Cerebellar nuclear complex (tissue), 1 donor: Measurements from ENCODE around the gene NBPF26.
A peak's percentile ranks its signal among the peaks of the same experiment; 100 is the strongest.
"Not testable (repeated sequence)": the region's sequence is repeated elsewhere in the genome, so short reads cannot be mapped to it uniquely, and the experiment has no call there.

Experiments
- DNase-seq, 2 experiments: peaks; one replicate each; lab custom pipeline; 2025; lab: John Stamatoyannopoulos, UW

Gene NBPF26

GRCh38 chr1:120723715-120724402 lies at the start of gene NBPF26:
Gene NBPF26 (plus strand): TSS chr1:120723945.
- not testable (repeated sequence) for DNase-seq

DNA sequence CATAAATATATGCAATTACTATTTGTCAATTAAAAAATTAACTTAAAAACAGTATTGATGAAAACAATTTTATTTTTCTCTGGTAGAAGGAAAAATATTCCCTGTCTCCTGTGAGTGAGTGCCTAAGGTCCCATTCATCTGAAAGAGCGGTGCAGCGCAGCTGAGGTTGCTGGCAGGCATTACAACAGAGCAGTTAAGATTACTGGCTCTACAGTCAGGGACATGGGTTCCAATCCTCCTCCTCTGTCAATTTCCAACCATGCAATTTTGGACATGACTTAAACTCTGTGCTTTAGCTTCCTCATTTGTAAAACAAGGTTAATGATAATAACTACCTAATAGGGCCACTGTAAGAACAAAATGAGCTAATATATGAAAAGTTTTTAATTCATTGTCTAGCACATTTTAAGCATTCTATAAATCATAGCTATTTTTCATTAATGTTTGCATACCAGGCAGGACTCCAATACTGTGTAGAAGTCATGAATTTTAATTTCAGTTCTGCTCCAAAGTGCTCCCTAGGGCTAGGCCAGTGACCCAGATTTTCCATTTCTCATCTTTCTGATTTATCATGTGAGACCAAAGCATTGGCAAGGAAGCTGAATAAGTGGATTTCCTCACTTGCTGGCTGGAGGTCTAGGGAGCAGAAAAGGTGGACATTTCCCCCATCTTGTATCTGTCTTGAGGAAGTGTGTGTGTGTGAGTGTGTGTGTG lies 43.5 kb upstream of the NBPF26 start:
- not testable (repeated sequence) for DNase-seq

DNA sequence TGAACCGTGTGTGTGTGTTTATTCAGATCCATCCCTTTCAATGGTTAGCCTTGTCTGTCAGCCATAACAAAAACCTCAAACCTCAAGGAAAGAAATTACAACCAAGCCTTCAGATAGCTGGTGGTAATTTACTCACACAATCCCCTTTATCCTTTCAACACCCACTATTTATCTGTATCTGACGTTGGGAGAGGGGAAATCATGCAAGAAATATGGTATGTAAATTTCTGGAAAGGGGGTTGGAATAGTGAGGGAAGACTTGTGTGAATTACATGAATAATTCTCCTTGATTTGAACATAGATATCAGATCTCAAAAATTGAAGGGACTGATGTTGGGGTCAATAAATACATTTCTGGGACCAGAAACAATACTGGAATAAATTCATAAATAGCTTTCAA lies 42.8 kb upstream of the NBPF26 start:
- not testable (repeated sequence) for DNase-seq

- not testable (repeated sequence) for DNase-seq
These were observed 39.3 kb upstream of the NBPF26 start for GRCh38 chr1:120684397-120684796.

DNA sequence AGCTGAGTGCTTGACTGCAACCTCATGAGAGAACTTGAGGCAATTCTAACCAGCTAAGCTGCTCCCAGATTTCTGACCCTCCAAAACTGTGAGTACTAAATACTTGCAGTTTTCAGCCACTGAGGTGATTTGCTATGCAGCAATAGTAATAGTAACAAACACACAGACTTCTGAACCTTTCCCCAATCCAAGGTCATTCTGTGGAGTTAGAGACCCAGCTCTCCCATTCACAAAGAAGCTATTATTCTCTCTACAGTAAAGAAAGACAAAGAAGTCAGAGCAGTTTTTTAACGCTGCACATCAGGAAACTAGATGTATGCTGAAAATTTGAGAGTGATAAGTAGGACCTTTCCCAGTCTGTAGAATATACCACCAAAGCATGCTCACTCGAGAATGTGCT lies 38.1 kb upstream of the NBPF26 start:
- not testable (repeated sequence) for DNase-seq

DNA sequence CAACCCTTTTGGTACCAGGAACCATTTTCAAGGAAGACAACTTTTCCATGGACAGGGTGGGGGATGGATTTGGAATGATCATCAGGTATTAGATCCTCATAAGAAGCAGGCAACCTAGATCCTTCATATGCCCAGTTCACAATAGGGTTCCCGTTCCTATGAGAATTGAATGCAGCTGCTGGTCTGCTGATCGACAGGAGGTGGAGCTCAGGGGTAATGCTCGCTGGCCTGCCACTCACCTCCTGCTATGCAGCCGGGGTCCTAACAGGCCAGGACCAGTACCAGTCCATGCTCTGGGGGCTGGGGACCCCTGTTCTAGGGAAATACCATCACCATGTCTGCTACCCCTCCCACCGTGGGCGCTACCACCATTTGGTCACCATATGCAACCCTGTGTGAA lies 36.5 kb upstream of the NBPF26 start:
- DNase-seq, result not testable (repeated sequence)

DNA sequence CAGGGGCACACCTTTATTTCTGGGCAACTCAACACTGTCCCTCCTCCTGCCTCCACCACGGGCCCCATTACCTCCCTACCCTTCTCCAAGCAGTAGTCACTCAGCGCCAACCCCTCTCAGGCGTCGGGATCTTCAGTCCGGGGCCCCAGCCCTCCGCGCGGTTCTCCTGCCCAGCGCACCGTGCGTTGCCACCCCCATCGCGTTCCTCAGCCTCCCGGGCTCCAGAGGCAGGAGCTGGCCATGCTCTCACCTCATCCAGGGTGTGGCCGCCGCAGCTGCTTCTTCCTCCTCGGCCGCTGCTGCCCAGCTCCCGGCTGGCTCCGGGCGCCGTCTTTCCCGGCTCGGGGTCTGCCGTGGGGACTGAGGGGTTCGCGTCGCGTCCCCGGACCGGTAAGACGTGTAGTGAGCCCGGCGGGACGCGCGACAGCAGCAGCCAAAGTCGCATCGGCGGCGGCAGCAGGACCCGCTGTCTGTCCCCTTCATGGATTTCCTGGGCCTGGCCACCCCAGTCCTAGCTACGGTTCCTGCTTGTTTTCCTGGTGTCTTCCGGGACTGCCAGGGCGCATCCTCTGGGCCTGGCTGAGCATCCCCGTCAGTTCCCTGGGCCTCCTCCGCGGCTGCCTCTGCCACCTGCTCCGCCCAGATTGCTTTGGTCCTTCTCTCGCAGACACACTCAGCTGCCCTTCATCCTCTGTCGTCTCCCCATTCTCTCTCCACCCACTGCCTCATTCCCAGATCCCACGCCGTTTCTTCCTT lies 22.8 kb upstream of the NBPF26 start:
- DNase-seq, result not testable (repeated sequence)

DNA sequence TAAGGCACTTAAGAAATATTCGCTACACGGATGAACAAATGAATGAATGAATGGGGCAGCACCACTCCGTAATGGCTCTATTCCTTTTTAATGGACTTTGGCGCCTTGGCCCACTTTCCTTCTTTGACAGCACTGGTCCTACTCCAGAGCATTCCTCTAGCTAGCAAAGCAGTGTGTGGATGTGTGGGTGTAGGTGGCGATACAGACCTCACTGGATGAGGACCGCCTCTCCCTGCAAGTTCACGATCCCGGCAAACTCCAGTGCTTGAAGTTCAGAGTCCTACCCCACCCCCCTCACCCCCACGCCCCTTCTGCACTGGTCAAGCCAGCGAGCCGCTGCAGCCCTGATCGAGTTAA lies 409 bp upstream of the NBPF26 start:
- DNase-seq, result not testable (repeated sequence)

DNA sequence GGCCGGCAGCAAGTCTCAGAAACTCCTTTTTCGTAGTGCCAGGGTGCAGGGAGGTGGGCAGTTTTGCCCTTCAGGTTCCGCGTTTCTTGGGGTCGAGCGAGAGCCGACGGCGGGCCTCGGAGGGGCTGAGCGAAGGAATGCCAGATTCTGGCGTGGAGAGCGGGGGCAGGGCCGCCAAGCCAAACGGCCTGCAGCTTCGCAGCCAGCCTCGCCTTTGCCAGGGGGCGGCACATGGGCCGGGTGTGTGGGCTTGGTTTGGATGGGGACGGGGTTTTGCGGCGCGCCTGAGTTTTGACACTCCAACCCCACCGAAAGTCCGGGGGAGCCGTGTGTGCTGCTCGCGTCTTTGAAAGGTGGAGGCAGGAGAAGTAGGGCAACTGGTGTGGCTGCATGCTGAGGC lies 762 bp downstream of the NBPF26 start:
- not testable (repeated sequence) for DNase-seq

DNA sequence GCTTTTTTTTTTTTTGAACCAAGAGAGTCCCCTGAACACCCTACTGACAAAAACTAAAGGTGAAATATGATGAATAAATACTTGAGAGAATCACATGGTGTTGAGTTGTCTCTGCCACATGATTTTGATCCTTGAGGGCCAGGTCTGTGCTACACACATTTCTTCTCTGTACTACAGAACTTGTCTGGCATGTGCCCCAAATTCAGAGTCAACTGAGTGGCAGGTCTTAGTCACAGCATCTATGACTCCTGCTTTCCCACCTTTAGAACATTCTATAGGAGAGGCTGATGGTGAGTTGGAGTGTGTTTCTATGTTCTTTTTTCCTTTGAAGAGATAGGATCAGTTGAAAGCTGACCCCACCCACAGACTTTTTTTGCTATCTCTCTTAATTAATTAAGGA lies 5.1 kb downstream of the NBPF26 start:
- DNase-seq, result not testable (repeated sequence)

DNA sequence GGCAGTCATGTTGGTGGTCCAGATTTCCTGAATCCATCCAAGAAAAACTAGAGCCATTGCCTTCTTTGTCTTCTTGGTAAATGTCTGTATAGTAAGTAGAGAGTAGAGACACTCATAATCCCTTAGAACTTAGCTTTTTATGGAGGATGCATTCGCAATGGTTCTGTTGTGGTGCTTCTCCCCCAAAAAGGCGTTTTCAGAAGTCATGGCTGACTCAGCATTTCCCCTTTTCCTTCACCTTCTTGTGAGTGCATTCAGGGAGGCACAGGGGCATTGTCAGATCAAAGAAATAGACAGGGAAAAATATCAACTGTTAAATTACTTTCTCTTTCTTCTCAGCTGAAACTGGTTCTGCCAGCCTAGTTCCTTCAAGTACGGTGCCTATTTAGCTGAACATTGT lies 45.3 kb downstream of the NBPF26 start:
- DNase-seq, result not testable (repeated sequence)

DNA sequence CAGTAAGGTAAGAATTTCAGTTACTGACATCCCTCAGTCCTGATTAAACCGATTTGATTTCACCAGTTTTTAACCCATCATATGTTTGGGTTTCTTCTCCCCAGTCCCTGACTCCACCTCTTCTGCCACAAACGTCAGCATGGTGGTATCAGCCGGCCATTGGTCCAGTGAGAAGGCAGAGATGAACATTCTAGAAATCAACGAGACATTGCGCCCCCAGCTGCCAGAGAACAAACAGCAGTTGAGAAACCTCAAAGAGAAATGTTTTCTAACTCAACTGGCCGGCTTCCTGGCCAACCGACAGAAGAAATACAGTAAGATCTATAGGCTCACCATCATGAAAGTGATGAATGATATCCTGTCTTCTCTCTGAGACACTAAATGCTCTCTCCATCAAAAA lies 81.7 kb downstream of the NBPF26 start:
- DNase-seq, result not testable (repeated sequence)

GRCh38 chr1:120811822-120812221 lies 88.1 kb downstream of the NBPF26 start:
- not testable (repeated sequence) for DNase-seq

DNA sequence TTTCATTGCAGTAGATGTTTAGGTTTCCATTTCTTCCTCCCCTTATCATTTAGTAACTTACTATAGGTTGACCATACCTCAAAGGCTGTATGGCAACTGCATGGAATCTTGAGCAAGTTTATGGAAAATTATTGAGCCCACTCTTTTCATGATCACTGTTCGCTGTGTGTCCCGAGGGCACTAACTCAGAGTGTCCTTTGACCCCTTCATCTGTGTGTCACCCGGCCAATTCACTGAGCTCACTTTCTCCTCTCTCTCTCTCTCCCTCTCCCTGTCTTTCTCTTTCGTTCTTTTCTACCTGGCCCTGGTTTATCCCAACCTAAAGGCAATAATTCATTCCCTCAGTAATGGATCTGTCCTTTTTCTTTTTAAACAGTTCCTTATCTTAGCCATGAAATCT lies 101.3 kb downstream of the NBPF26 start:
- DNase-seq, result not testable (repeated sequence)

- not testable (repeated sequence) for DNase-seq
These were observed 102.9 kb downstream of the NBPF26 start for GRCh38 chr1:120826623-120827022.

- peak in 1 of 2 experiments; percentile 13 for DNase-seq
These were observed 120.6 kb downstream of the NBPF26 start for GRCh38 chr1:120844186-120844944.

GRCh38 chr1:120844945-120845330 lies 121.2 kb downstream of the NBPF26 start:
- not testable (repeated sequence) for DNase-seq

DNA sequence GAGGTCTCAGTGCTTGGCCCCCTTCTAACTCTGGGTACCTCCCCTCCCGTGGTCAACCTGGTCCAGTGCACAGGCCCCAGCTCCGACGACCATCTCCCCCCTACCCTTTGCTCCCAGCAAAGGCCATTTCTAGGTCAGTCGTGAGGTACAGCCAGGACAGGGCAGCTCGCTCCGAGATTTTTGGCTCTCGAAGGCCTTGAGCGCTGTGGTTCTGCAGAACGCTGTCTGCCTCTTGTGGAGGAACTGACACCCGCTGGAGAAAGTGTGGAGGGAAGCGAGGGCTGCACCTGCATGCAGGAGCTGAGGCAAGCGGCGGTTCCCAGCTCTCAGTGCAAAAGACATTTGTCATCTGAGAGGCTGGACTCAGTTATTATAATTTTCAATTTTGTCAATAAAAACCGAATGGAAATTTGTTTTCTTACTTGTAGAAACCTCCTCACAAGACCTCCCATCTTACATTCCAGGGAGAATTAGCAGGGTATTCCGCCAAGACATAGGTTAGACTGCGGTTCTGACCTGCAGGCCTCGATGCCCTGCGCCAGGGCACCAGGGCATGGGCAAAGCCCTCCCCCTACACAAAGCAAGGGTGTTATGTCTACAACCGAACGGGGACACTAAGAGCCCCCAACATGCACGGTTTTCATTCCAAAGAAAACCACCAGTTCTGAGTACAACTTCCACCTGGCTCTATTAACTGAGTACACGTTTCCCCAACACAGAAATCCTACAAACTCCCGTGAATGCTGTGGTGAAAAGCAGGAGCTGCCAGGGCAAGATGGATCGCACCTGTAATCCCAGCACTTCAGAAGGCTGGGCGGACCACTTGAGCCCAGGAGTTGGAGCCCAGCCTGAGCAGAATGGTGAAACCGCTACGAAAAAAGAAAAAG lies 125.9 kb downstream of the NBPF26 start:
- not testable (repeated sequence) for DNase-seq

GRCh38 chr1:120850287-120850536 lies 126.5 kb downstream of the NBPF26 start:
- peak in 1 of 2 experiments; percentile 29 for DNase-seq

- DNase-seq, result peak in 1 of 2 experiments; percentile 63
These were observed 127.0 kb downstream of the NBPF26 start for GRCh38 chr1:120850537-120851421.
